WTC11 (cell line): Measurements from ENCODE around the gene FAXDC2.

Experiments used
- JUN ChIP-seq: sonication (generic); formaldehyde crosslinking; IDR thresholded peaks from 2 replicates; pipeline ENCODE4 v1.8.0; 2023; ENCODE audit warnings: mild to moderate bottlenecking, missing genetic modification reagents
- ZNF232 ChIP-seq: sonication (generic); formaldehyde crosslinking; IDR thresholded peaks from 2 replicates; pipeline ENCODE4 v1.8.0; 2022; ENCODE audit warnings: mild to moderate bottlenecking, missing genetic modification reagents
- TF ChIP-seq, protein P1 (sequence below): sonication (generic); formaldehyde crosslinking; IDR thresholded peaks from 2 replicates; pipeline ENCODE4 v1.8.0; 2022; ENCODE audit warnings: mild to moderate bottlenecking, missing genetic modification reagents
- TF ChIP-seq, protein P2 (sequence below): fragments of 200-600 bp; IDR thresholded peaks from 2 replicates; pipeline ENCODE4 v1.8.0; 2022; ENCODE audit warnings: antibody characterized with exemption

DNA sequence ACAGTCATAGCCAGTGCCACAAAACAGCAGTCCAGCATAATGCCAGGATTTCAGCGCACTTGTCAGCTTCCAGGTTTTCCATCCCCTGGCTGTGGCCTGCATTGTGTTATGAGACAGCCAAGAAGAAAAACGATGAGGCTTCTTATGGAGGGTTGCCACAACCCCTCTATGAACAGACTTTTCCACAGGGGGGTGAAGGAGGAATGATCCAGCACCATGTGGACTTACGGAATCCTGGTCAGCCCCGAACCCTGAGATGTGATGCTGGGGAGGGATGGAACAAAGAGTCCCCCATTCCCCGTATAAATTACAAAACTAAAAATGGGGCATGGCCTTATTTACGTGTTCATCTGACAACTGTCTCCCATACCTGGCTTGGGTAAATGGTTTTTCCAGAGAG, 32.6 kb downstream of the FAXDC2 start:
- TF ChIP-seq JUN (CRISPR knock-in tag) (no peak), ZNF232 (CRISPR knock-in tag) (no peak)
- TF ChIP-seq, protein P1, sequence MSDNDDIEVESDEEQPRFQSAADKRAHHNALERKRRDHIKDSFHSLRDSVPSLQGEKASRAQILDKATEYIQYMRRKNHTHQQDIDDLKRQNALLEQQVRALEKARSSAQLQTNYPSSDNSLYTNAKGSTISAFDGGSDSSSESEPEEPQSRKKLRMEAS (CRISPR knock-in tag), result no peak
- TF ChIP-seq, protein P2, sequence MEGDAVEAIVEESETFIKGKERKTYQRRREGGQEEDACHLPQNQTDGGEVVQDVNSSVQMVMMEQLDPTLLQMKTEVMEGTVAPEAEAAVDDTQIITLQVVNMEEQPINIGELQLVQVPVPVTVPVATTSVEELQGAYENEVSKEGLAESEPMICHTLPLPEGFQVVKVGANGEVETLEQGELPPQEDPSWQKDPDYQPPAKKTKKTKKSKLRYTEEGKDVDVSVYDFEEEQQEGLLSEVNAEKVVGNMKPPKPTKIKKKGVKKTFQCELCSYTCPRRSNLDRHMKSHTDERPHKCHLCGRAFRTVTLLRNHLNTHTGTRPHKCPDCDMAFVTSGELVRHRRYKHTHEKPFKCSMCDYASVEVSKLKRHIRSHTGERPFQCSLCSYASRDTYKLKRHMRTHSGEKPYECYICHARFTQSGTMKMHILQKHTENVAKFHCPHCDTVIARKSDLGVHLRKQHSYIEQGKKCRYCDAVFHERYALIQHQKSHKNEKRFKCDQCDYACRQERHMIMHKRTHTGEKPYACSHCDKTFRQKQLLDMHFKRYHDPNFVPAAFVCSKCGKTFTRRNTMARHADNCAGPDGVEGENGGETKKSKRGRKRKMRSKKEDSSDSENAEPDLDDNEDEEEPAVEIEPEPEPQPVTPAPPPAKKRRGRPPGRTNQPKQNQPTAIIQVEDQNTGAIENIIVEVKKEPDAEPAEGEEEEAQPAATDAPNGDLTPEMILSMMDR, result no peak
